ENCODE results near the gene KLRC1.
"Not testable (repeated sequence)": the region's sequence is repeated elsewhere in the genome, so short reads cannot be mapped to it uniquely, and the experiment has no call there.

- TF ChIP-seq, protein P1, sequence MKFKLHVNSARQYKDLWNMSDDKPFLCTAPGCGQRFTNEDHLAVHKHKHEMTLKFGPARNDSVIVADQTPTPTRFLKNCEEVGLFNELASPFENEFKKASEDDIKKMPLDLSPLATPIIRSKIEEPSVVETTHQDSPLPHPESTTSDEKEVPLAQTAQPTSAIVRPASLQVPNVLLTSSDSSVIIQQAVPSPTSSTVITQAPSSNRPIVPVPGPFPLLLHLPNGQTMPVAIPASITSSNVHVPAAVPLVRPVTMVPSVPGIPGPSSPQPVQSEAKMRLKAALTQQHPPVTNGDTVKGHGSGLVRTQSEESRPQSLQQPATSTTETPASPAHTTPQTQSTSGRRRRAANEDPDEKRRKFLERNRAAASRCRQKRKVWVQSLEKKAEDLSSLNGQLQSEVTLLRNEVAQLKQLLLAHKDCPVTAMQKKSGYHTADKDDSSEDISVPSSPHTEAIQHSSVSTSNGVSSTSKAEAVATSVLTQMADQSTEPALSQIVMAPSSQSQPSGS (CRISPR knock-in tag; IDR thresholded peaks at IDR 0.05), result not testable (repeated sequence)
- not testable (repeated sequence) for TF ChIP-seq EZH2 (conservative IDR thresholded peaks at IDR 0.05; ENCODE audit: low read depth, low read length); TFE3 (CRISPR knock-in tag; IDR thresholded peaks at IDR 0.05); NFE2L2 (IDR thresholded peaks at IDR 0.05; ENCODE audit: low read length); ZNF761 (CRISPR knock-in tag; conservative IDR thresholded peaks at IDR 0.05); CTCF (CRISPR knock-in tag; IDR thresholded peaks at IDR 0.05); TAF1 (CRISPR knock-in tag; IDR thresholded peaks at IDR 0.05); NFKB2 (CRISPR knock-in tag; IDR thresholded peaks at IDR 0.05; ENCODE audit: borderline replicate concordance); TP53 (CRISPR knock-in tag; conservative IDR thresholded peaks at IDR 0.05); POLR2A (IDR thresholded peaks at IDR 0.05; ENCODE audit: insufficient read depth in 1 of 2, low read depth in 2 of 2, low read length in 2 of 2)
- TF ChIP-seq, protein P2, sequence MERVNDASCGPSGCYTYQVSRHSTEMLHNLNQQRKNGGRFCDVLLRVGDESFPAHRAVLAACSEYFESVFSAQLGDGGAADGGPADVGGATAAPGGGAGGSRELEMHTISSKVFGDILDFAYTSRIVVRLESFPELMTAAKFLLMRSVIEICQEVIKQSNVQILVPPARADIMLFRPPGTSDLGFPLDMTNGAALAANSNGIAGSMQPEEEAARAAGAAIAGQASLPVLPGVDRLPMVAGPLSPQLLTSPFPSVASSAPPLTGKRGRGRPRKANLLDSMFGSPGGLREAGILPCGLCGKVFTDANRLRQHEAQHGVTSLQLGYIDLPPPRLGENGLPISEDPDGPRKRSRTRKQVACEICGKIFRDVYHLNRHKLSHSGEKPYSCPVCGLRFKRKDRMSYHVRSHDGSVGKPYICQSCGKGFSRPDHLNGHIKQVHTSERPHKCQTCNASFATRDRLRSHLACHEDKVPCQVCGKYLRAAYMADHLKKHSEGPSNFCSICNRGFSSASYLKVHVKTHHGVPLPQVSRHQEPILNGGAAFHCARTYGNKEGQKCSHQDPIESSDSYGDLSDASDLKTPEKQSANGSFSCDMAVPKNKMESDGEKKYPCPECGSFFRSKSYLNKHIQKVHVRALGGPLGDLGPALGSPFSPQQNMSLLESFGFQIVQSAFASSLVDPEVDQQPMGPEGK (CRISPR knock-in tag; IDR thresholded peaks at IDR 0.05), result not testable (repeated sequence)
Observed at GRCh38 chr12:10439608-10440274, 13.4 kb downstream of the KLRC1 start.
